Suprapubic skin (tissue), 4 donors: ENCODE data around the gene DGKZ.

Experiments
- CTCF ChIP-seq, 2 donors: fragments of 200-600 bp in 1 of 2; fragments of 450-650 bp in 1 of 2; sonication (generic) in 1 of 2; IDR thresholded peaks; one replicate each; pipeline ENCODE4 v1.5.1; 2016 to 2019; ENCODE audit warnings: antibody characterized with exemption in 2 of 2, mild to moderate bottlenecking in 1 of 2, moderate library complexity in 1 of 2
- EP300 ChIP-seq: sonication (generic); formaldehyde crosslinking; IDR thresholded peaks from one replicate; pipeline ENCODE4 v1.6.1; 2017; ENCODE audit warnings: antibody characterized with exemption
- POLR2A ChIP-seq, 2 donors: fragments of 450-650 bp; IDR thresholded peaks; one replicate each; pipeline ENCODE4 v1.6.1; 2017; ENCODE audit warnings: antibody characterized with exemption in 2 of 2, mild to moderate bottlenecking in 2 of 2, moderate library complexity in 2 of 2
- POLR2AphosphoS5 ChIP-seq, 3 donors: sonication (generic); formaldehyde crosslinking; IDR thresholded peaks; one replicate each; pipeline ENCODE4 v1.6.1; 2017; ENCODE audit warnings: antibody characterized with exemption in 3 of 3

DNA sequence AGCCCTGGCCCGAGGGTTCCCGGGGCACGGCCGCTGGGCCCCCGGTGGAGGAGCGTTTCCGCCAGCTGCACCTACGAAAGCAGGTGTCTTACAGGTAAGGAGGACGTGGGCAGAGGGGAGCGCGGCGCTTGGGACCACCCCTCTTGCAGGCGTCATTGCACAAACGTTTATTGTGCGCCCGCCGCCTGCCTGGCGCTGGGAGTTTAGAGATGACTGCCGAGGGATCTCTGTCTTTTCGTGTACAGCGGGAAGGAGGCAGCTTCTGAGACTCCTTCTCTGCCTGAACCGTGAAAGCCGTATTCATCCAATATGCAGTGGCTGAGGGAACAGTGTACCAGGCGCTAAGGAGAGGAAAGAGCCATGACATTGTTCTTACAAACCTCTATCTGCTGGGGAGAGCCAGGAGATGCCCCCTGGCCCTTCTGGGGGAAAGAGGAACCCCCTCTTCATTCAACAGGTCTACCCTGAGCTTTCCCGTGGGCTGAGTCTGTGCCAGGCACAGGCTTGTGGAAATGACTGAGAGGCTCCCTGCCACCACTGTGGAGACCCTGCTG, 13.8 kb upstream of the DGKZ start:
- TF ChIP-seq CTCF (IDR thresholded peaks at IDR 0.05) (no peak), EP300 (no peak), POLR2A (IDR thresholded peaks at IDR 0.05) (no peak), POLR2AphosphoS5 (IDR thresholded peaks at IDR 0.05) (no peak)
